ENCODE measurements around the gene CERKL.

Gene CERKL

DNA sequence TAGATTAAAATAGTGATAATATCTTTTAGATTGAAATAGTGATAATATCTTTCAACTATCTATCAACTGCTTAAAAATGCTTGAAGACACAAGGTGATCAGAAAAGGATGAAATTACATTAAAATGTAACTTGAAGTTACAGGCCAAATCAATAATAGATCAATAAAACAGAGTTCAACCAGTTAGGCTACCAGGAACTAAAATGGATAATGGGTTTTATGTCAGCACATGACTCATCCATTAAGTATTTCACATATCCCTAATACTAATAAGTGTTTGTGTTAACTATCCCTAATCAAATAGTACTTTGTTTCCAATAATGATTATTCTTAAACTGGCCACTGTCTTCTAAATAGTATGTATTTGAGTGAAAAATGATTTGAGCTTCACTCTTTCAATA is 33.7 kb downstream of the CERKL start:
- TF ChIP-seq, protein P1, sequence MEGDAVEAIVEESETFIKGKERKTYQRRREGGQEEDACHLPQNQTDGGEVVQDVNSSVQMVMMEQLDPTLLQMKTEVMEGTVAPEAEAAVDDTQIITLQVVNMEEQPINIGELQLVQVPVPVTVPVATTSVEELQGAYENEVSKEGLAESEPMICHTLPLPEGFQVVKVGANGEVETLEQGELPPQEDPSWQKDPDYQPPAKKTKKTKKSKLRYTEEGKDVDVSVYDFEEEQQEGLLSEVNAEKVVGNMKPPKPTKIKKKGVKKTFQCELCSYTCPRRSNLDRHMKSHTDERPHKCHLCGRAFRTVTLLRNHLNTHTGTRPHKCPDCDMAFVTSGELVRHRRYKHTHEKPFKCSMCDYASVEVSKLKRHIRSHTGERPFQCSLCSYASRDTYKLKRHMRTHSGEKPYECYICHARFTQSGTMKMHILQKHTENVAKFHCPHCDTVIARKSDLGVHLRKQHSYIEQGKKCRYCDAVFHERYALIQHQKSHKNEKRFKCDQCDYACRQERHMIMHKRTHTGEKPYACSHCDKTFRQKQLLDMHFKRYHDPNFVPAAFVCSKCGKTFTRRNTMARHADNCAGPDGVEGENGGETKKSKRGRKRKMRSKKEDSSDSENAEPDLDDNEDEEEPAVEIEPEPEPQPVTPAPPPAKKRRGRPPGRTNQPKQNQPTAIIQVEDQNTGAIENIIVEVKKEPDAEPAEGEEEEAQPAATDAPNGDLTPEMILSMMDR (conservative IDR thresholded peaks at IDR 0.05; ENCODE audit: low read depth, low read length) = no peak
- no peak for DNase-seq (ENCODE audit: low read depth)
- no peak overlapping the region for H3K4me3 ChIP-seq (ENCODE audit: low read depth, low read length)

DNA sequence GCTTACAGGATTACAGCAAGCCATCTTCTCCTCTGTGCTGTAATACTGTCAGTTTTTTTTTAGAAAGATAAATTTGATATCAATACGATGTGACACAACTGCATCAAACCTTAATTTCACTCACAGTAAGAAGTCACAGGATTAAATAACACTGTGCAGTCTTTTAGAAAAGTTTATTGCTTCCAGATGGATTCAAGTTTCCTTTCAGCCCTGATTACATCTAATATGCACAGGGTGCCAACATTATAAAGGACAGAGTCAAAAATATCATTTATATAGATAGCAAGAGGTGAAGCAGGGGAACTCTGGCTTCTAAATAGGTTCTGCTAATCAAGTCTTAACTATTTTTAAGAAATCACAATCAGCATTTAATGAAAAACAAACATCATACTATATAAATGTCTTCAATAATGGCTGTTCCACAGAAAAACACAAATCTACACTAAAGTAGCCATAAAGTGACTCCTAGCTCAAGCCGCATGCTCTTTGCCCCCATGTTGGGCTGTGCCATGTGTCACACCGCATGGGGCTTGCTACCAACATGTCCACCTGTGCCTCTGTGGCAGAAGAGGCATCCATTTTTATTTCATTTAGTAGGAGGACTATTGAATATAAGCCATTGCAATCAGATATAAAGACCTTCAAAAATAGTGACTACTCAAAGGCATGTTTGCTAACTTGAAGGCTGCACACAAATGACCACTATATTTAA is 35.0 kb downstream of the CERKL start:
- H3K4me3 ChIP-seq (ENCODE audit: low read depth, low read length) = no peak overlapping the region

DNA sequence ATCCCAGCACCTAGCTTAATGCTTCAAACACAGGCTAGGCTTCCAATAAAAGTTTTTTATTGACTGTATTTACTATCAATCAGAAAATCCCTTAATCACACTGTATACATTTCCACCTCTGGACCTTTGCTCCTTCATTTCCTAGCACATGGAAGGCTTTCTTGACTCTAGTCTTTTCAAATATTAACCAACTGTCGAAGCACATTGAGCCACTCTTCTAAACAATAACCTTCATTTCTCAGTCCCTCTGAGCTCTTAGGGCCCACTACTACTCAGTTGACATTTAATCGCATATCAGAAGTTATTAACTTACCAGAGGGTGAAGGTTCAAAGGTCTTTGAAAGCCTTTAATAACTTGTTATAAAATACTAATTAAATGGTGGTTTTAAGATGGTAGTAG is 37.4 kb downstream of the CERKL start:
- TF ChIP-seq, protein P1 (conservative IDR thresholded peaks at IDR 0.05; ENCODE audit: low read depth, low read length) = no peak
- no peak for DNase-seq (ENCODE audit: low read depth)
- H3K4me3 ChIP-seq (ENCODE audit: low read depth, low read length) = no peak overlapping the region

More for the DNA sequence above, 35.0 kb downstream of the CERKL start:
- TF ChIP-seq, protein P1 (conservative IDR thresholded peaks at IDR 0.05; ENCODE audit: low read depth, low read length) = no peak
- no peak for DNase-seq (ENCODE audit: low read depth)

DNA sequence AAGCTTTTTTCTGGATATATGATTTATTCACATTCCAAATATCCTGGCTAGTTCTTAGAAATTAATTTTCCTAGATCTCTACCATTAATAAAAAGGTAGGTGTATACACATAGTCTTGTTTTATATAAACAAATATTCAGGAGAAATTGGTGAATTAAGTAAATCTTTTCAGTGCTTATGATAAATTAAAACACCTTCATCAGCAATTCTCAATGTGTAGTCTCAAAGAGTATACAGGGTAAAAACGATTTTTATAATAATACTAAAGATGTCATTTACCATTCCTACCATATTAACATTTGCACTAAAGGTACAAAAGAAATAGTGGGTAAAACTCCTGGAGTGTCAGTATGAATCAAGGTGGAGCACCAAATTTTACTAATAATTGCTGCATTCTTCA is 40.2 kb downstream of the CERKL start:
- DNase-seq (ENCODE audit: low read depth) = no peak
- H3K4me3 ChIP-seq (ENCODE audit: low read depth, low read length) = no peak overlapping the region
- TF ChIP-seq, protein P1 (conservative IDR thresholded peaks at IDR 0.05; ENCODE audit: low read depth, low read length) = no peak

DNA sequence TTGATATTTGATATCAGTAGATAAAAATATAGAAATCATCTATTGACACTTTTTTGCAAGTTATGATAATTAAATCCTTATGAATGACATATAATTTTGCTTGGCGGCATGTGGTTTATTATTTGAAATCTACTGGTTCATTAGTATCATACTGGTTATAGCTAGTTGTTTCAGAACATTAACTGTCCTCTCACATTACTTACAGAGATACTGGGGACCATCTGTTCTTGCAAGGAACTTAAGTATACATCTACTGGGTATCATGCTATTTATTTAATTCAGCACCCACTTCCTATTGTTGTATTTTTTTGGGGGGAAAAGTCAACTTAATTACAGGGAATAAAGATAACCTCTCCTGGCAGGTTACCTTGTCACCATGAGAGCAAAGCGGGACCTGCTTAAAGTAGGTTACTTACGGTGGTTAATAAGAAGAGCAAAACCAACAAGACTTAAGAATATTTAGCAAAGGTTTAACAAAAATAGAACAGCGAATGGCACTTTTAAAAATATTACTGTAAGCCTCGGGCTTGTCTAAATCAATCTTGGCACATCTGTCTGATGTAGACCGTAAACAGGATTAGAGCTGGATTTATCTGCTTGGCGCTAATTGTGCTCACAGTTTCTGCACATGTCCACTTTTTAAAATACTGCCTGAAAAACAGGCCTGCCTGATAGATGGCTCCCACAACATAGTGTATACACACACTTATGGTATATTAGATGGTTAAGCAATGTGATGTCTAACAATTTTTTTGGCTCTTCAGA is 41.8 kb downstream of the CERKL start:
- no peak overlapping the region for H3K4me3 ChIP-seq (ENCODE audit: low read depth, low read length)
- no peak for DNase-seq (ENCODE audit: low read depth)
- TF ChIP-seq, protein P1 (conservative IDR thresholded peaks at IDR 0.05; ENCODE audit: low read depth, low read length) = no peak

DNA sequence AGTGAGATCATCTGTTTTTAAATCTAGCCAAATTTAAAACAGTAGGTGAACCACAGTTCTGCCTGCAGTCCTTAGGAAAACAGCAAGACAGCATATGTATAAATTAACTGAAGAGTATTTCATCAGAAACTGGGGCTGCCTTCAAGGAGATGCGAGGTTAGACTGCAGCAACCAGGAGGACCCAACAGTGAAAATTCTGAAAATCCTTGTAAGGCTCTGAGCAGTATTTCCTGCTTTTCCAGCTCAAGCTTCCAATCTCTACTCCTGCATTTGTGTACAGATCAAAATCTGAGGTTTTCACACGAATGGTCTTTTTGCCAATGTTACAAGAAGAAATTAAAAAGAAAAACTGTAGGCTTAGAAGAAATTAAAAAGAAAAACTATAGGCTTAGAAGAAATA is 43.7 kb downstream of the CERKL start:
- TF ChIP-seq, protein P1 (conservative IDR thresholded peaks at IDR 0.05; ENCODE audit: low read depth, low read length) = no peak
- no peak for DNase-seq (ENCODE audit: low read depth)
- no peak overlapping the region for H3K4me3 ChIP-seq (ENCODE audit: low read depth, low read length)
